ENCODE results near the gene STAP2. TPM values are rescaled to one million over a fixed set of nuclear protein-coding genes. Genes with fewer than 3 reads are reported as not detected.

Gene STAP2
- total and polyA plus RNA-seq, 10 of the 15 experiments (the other 5 are each of a cell fraction or from before 2014, with no cell fraction given) = 0.84 to 22.4 (median 15.2) TPM

- RAD21 ChIA-PET (ENCODE audit: unreplicated experiment) = no interaction called here
- no peak for TF ChIP-seq BCL3 (IDR thresholded peaks at IDR 0.05; ENCODE audit: borderline replicate concordance, insufficient read depth, low read depth, low read length, poor library complexity, severe bottlenecking)
- TF ChIP-seq SRF (IDR thresholded peaks at IDR 0.05; ENCODE audit: low read depth in 2 of 2, low read length in 2 of 2) = no peak
- TF ChIP-seq, protein P1, sequence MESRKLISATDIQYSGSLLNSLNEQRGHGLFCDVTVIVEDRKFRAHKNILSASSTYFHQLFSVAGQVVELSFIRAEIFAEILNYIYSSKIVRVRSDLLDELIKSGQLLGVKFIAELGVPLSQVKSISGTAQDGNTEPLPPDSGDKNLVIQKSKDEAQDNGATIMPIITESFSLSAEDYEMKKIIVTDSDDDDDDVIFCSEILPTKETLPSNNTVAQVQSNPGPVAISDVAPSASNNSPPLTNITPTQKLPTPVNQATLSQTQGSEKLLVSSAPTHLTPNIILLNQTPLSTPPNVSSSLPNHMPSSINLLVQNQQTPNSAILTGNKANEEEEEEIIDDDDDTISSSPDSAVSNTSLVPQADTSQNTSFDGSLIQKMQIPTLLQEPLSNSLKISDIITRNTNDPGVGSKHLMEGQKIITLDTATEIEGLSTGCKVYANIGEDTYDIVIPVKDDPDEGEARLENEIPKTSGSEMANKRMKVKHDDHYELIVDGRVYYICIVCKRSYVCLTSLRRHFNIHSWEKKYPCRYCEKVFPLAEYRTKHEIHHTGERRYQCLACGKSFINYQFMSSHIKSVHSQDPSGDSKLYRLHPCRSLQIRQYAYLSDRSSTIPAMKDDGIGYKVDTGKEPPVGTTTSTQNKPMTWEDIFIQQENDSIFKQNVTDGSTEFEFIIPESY (IDR thresholded peaks at IDR 0.05) = no peak
- TF ChIP-seq BCL11A (IDR thresholded peaks at IDR 0.05; ENCODE audit: low read depth, low read length) = no peak
- no peak for TF ChIP-seq SP1 (IDR thresholded peaks at IDR 0.05; ENCODE audit: low read depth, low read length)
- no peak for TF ChIP-seq ZNF592 (IDR thresholded peaks at IDR 0.05)
- TF ChIP-seq BHLHE40 (IDR thresholded peaks at IDR 0.05; ENCODE audit: borderline replicate concordance in 1 of 2, low read depth in 2 of 2, low read length in 1 of 2) = no peak
- TF ChIP-seq EZH2 (IDR thresholded peaks at IDR 0.05; ENCODE audit: borderline replicate concordance, control insufficient read depth, low read depth, low read length) = no peak
- no peak for TF ChIP-seq CBX3 (IDR thresholded peaks at IDR 0.05; ENCODE audit: borderline replicate concordance, low read depth)
- TF ChIP-seq, protein P2, sequence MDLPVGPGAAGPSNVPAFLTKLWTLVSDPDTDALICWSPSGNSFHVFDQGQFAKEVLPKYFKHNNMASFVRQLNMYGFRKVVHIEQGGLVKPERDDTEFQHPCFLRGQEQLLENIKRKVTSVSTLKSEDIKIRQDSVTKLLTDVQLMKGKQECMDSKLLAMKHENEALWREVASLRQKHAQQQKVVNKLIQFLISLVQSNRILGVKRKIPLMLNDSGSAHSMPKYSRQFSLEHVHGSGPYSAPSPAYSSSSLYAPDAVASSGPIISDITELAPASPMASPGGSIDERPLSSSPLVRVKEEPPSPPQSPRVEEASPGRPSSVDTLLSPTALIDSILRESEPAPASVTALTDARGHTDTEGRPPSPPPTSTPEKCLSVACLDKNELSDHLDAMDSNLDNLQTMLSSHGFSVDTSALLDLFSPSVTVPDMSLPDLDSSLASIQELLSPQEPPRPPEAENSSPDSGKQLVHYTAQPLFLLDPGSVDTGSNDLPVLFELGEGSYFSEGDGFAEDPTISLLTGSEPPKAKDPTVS (IDR thresholded peaks at IDR 0.05; ENCODE audit: low read depth, low read length) = no peak
- TF ChIP-seq, protein P3, sequence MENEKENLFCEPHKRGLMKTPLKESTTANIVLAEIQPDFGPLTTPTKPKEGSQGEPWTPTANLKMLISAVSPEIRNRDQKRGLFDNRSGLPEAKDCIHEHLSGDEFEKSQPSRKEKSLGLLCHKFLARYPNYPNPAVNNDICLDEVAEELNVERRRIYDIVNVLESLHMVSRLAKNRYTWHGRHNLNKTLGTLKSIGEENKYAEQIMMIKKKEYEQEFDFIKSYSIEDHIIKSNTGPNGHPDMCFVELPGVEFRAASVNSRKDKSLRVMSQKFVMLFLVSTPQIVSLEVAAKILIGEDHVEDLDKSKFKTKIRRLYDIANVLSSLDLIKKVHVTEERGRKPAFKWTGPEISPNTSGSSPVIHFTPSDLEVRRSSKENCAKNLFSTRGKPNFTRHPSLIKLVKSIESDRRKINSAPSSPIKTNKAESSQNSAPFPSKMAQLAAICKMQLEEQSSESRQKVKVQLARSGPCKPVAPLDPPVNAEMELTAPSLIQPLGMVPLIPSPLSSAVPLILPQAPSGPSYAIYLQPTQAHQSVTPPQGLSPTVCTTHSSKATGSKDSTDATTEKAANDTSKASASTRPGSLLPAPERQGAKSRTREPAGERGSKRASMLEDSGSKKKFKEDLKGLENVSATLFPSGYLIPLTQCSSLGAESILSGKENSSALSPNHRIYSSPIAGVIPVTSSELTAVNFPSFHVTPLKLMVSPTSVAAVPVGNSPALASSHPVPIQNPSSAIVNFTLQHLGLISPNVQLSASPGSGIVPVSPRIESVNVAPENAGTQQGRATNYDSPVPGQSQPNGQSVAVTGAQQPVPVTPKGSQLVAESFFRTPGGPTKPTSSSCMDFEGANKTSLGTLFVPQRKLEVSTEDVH (IDR thresholded peaks at IDR 0.05; ENCODE audit: low read depth, partially characterized antibody) = no peak
- TF ChIP-seq ATF7 (IDR thresholded peaks at IDR 0.05; ENCODE audit: low read depth) = no peak
Observed at GRCh38 chr19:4323692-4324091, 14.9 kb downstream of the STAP2 start.

More at GRCh38 chr19:4323692-4324091, 14.9 kb downstream of the STAP2 start:
- FAIRE-seq (no peak), DNase-seq (ENCODE audit: low read depth, low spot score) (no peak), ATAC-seq (no peak)
- no peaks in the 10 kb centered on the region for H3K36me3 ChIP-seq (ENCODE audit: control insufficient read depth in 2 of 2, insufficient read depth in 2 of 2, low read length in 1 of 2)
- no peaks in the 10 kb centered on the region for H4K20me1 ChIP-seq (ENCODE audit: control insufficient read depth, insufficient read depth)
- H3K4me2 ChIP-seq (ENCODE audit: control insufficient read depth, insufficient read depth) = no peak overlapping the region
- H3K4me3 ChIP-seq = no peak overlapping the region
- in situ Hi-C loops (cut with MboI) (no loop called here), intact Hi-C loops (cut with micrococcal nuclease; ENCODE audit: unreplicated experiment) (no loop called here)
- peaks cover 8% of the 10 kb centered on the region; the same call in 1 of the 2 replicates for H3K4me1 ChIP-seq (ENCODE audit: control insufficient read depth, insufficient read depth, low read length)
- no peak overlapping the region for H3K9ac ChIP-seq (ENCODE audit: control insufficient read depth, insufficient read depth, low read length)
- no TSS peak for BruUV-seq (replicated peaks)
- ChIA-PET CTCF (no interaction called here), SMC1A (ENCODE audit: uncharacterized antibody, unreplicated experiment) (no interaction called here), POLR2A (no interaction called here)
- WGBS (ENCODE audit: insufficient coverage, insufficient replicate concordance, low lambda C conversion rate, missing lambda C conversion rate) = 55% methylated on average over 9 of the region's 9 CpGs
- no peak overlapping the region for H2AFZ ChIP-seq (ENCODE audit: control insufficient read depth, low read depth, low read length)
- H3K27me3 ChIP-seq (replicated peaks in 1 of 2; ENCODE audit: control insufficient read depth in 2 of 2, insufficient read depth in 2 of 2, low read length in 1 of 2) = no peaks in the 10 kb centered on the region
- H3K27ac ChIP-seq (ENCODE audit: control insufficient read depth, insufficient read depth) = no peak overlapping the region
- no peaks in the 10 kb centered on the region; the same call in 1 of the 3 replicates for H3K9me3 ChIP-seq (replicated peaks; ENCODE audit: control insufficient read depth, insufficient read depth, low read length)
- no peaks in the 10 kb centered on the region for H3K79me2 ChIP-seq (ENCODE audit: control insufficient read depth, insufficient read depth, low read length)

Measured in GM12878 (cell line).